Colon (tissue), 2 donors: Measurements from ENCODE around the gene MIGA2.

Experiments used
- FAIRE-seq: peaks from 2 replicates; lab custom pipeline; 2012; peaks lifted over from hg19 to GRCh38; lab: Jason Lieb, UNC
- donor health status: control.
- donor health status: control.

MIGA2 gene

GRCh38 chr9:129037767-129038098 is 1.3 kb downstream of the MIGA2 start:
- FAIRE-seq = no peak

GRCh38 chr9:129038109-129038852 is 1.9 kb downstream of the MIGA2 start:
- FAIRE-seq = no peak

DNA sequence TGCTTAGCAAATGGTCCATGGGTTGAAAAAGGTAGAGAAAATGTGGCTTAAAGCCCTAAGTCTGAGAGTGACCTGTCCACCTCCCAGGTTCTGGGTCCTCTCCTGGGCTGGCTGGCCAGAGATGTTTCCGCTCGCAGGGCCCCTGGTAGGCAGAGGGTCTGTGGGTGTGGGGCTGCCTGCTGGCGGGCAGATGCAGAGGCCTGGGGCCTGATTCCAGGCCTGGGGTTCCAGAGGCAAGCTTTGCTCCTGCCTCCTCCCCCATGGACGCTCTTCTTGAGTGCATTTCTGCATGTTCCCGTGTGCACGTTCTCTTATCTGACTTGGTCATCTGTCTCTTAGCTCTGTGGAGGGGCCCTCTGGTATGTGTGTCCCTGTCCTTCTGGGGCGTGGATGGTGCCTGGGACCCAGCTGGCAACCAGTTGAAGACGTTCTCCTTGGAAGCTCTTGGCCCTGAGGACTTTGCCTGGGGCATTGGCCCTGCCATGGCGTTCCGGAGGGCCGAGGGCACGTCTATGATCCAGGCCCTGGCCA is 3.8 kb downstream of the MIGA2 start:
- FAIRE-seq = no peak

DNA sequence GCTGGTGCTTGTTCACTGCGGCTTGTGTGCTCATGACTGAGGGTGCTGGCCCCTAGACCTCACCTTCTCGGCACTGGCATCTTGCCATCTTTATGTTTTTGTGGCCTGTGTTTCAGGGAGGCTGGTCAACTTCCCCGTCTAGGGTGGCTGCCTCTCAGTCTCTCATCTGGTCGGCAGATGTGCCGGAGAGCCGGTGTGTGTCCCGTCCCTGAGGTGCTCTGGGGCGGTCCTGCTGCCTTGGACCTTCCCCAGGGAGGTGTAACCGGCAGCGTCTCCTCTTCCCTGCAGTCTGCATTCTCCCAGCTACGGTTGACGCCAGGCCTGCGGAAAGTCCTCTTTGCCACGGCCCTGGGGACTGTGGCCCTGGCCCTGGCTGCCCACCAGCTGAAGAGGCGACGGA is 5.6 kb downstream of the MIGA2 start:
- FAIRE-seq = no peak

- FAIRE-seq = no peak
Measured at GRCh38 chr9:129052592-129052991, 16.2 kb downstream of the MIGA2 start.

DNA sequence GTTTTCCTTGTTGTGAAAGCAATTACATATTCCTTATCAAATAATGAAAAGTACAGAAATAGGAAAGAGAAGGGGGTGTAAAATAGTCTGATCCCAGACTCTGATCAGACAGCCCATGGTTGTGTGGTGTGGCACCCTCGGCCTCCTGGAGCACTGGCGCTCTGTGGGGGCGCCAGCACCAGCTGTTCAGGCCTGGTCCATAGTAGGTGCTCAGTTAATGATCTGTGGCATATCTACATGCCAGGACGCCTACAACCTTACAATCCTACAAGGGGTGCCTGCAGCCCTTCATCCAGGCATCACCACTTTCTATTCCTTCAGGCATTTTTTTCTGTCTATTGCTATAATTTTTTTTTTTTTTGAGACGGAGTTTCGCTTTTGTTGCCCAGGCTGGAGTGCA is 16.6 kb downstream of the MIGA2 start:
- no peak for FAIRE-seq

GRCh38 chr9:129054163-129054851 is 17.9 kb downstream of the MIGA2 start:
- no peak for FAIRE-seq

GRCh38 chr9:129058965-129059795 is 22.8 kb downstream of the MIGA2 start:
- FAIRE-seq = no peak

DNA sequence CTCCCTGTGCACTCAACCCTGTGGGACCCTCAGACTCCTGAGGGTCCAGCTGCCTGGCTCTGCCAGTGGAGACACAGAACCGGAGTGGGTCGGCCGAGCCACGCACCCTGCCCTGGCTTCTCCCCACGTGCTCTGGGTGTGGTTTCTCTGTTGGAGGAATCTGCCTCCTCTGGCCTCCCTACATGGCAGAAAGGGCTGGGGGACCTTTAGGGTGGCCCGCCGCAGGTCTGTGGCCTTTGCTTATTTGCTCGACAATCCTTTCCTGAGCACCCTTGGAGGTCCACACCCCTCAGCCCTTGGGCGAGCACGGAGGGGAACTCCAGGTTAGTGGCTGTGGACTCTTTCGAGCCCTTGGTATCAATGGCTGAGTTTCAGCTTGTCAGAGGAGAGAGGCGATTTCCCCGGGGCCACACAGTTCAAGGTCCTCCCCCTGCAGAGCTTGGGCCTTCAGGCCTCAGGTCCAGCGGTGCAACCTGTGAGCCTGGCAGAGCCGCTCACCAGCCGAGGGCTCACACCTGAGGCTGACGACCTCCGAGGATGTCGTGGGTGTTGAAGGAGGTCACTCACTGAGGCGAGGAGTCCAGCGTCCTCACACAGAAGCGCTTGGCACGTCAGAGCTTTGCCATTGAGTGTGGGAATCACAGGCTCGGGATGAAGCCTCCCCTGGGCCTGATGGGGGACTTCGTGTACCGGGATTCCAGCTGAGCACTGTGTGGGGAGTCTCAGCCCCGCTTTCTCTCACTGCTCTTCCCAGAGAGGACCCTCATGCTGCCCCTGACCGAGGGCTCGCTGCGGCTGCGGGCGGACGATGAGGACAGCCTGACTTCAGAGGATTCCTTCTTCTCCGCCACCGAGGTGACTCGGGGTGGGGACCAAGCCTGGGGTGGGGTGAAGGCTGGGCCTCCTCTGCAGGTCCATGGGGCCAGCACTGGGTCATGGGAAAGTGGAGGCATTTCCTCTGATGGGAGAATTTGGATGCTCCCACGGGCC is 23.7 kb downstream of the MIGA2 start:
- FAIRE-seq = no peak

DNA sequence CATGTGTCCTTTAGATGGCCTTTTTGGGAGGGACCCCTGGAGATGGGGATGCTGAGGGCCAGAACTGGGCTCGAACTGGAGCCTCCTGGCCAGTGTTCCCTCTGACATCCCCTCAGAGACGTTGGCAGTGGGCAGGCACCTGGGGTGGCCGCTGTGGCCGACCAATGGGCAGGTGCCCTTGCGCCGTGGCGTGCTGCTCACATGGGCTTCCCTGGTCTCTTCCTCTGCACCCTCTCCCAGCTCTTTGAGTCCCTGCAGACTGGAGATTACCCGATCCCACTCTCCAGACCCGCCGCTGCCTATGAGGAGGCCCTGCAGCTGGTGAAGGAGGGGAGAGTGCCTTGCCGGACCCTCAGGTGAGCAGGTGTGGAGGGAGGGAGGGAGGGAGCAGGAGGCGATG is 24.6 kb downstream of the MIGA2 start:
- no peak for FAIRE-seq

DNA sequence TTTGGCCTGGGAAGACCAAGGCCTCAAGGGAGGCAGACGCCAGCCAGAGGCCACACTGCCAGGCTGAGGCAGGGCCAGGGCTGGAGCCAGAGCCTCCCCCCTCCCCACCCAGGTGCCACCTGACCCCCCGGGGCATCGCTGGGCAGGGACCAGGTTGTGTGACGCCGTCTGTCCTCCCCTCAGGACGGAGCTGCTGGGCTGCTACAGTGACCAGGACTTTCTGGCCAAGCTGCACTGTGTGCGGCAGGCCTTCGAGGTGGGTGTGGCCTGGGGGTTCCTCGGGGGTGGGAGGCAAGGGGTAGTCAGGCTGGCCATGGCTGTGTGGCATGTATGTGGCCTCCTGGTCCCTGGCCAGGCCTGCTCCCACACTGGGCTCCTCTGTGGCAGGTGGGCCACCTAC is 26.6 kb downstream of the MIGA2 start:
- FAIRE-seq = no peak

GRCh38 chr9:129064499-129064908 is 28.1 kb downstream of the MIGA2 start:
- FAIRE-seq = no peak

DNA sequence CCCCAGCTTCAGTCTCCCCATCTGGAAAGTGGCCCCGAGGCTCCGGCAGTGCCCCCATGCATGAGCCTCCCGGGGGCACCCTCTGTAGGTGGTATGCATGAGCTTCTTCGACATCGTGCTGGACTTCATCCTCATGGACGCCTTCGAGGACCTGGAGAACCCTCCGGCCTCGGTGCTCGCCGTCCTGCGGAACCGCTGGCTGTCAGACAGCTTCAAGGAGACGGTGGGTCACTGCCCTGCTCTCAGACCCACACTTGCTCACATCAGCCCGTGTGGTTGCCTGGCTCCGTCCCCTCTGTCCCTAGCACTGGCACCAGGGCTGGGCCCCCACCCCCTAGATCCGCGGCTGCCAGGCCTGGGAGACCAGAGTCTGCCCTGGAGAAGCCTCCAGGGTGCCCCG is 31.7 kb downstream of the MIGA2 start:
- FAIRE-seq = no peak

DNA sequence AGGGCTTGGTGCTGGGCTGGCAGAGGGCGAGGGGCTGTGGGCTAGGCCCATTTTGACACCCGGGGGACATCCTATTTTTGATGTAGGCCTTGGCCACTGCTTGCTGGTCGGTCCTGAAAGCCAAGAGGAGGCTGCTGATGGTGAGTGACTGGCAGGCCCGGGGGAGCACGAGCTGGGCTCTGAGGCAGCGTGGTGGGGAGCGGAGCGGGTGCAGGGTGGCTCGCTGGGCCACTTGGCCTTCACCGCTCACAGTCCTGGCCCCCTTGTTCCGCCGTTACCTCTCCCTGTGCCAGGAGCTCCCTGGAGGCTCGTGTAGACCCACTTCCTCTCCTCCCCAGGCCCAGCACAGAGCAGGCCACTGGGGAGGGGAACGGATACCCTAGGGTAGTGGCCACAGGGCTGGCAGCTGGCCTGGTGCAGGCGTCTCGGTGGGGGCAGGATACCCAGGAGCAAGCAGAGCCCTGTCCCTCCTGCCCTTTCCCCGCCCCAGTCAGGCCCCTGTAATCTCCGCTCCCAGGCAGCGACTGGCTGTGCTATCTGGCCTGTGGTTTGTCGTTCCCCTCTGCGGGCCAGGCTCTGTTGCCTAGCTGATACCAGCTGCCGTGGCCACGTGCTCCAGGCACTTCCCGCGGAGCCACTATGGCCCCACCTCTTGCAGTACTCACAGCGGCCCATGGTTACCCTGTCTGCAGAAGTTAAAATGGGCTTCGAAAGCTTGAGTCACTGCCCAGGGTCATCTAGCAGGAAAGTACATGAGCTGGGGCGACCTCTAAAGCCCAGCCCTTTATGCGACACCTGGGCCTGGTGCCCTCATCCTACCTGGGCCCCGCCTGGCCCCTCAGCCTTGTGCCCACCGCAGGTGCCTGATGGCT is 32.8 kb downstream of the MIGA2 start:
- FAIRE-seq = no peak

DNA sequence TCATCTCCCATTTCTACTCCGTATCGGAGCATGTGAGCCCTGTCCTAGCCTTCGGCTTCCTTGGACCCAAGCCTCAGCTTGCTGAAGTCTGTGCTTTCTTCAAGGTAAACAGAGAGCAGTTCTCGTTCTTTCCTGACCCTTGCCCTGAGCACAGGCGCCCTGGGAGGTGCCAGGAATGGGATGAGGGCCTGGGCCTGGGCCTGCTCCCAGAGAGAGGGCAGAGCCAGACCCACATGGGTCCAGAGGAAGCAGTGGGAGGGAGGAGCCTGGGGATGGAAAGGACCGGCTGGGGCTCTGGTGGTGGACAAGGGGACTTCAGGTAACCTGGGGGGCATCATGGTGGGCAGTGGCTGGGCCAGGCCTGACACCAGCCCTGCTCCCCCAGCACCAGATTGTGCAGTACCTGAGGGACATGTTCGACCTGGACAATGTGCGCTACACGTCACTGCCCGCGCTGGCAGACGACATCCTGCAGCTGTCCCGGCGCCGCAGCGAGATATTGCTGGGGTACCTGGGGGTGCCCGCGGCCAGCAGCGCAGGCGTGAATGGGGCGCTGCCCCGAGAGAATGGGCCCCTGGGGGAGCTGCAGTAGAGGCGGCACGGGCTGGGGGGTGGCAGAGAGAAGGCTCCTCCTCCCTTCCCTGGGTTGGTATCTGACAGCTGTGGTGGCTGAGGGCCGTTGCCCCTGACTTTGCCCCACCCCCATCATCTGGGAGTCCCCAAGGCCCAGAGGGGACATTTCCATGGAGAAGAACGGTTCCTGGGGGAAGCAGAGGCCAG is 33.6 kb downstream of the MIGA2 start:
- no peak for FAIRE-seq

DNA sequence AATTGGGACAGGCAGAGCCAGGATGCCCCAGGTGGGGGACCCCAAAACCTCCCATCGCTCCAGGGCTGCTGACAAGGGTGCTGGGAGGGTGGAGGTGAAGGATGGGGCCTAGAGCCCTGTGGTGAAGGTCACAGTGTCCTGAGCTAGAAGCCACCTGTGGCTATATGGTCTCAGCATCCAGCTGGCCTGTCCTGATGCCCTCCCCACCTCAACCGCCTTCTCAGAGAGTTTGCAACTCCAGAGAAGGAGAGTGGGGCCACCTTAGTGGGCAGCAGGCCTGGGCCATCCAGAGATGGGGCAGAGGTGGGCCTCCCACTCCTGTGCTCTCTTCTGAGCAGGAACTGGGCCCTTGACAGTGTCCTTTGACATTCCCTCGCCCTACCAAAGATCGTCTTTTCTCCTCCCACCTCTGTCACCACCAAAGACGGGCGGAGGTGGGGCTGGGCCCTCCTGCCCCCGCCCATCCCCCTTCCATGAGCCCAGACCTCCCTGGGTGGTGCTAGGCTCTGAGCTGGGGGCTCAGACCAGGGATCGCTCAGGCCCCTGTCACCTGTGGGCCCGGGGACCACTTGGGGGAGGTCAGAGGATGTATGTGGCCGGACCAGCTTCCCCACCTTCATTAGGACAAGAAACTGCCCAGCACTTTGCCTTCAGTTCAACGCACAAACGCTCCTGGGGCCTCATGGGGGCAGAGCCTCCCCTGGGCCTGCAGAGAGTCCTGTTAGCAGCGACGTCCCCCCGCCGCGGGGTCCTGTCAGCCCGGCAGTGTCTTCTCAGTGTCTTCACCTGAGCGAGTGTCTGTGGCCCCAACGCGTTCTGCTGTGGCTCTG is 34.5 kb downstream of the MIGA2 start:
- no peak for FAIRE-seq

DNA sequence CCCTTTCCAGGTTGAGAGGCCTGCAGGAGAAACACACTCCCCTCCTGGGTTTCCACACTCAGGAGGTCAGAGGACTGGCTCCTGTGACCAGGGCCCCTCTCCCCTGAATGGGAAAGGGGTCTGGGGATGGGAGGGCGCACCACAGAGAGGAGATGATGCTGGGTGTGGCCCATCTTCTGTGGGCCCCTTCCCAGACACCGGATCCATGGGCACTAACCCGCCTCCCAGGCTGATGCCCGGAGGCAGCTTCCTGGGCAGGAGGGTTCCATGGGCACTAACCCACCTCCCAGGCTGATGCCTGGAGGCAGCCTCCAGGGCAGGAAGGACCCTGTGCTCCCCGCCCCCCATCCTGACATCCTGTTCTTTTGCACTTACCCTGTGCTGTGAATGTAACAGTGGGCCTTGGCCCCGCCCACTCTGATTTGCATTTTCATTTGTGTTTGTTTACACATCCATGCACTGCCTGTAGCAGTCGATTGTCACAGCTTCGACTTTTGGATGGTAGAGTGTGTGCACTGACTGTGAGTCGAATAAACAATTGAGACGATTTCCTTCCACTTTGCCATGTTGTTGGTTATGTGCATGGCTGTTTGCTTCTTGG is 35.2 kb downstream of the MIGA2 start:
- no peak for FAIRE-seq

DNA sequence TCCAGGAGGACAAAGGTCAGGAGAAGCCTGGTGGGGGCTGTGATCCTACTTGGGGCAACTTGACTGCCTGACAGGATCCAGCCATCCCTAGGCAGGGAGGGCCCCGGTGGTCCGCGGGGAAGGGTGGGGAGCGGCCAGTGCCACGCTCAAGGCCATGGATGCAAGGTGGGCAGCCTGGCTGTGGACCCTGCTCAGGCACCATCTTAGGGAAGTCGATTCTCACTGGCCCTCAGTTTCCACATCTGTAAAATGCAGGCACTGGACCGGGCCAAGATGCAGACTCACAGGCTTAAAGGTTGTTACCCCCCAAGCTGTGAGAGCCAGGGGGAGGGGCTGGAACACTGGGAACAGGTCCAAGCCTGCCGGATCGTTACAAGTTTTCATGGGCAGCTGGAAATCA is 35.7 kb downstream of the MIGA2 start:
- FAIRE-seq = no peak

- FAIRE-seq = no peak
Measured at GRCh38 chr9:129073404-129073803, 37.0 kb downstream of the MIGA2 start.
